GM19023 (cell line): ENCODE results near the gene MRTO4.
"Not testable (repeated sequence)": the region's sequence is repeated elsewhere in the genome, so short reads cannot be mapped to it uniquely, and the experiment has no call there.

ENCODE experiments used
- ATAC-seq: cut with Tn5 transposase; IDR thresholded peaks from one replicate; pipeline ENCODE4 v1.9.1; 2021; ENCODE audit warnings: mild to moderate bottlenecking, moderate library complexity; ENCODE audit not compliant: unreplicated experiment

Gene MRTO4

GRCh38 chr1:19269427-19270342 is 18.1 kb downstream of the MRTO4 start:
- ATAC-seq = not testable (repeated sequence)

GRCh38 chr1:19270343-19270730 is 18.7 kb downstream of the MRTO4 start:
- ATAC-seq = not testable (repeated sequence)

- ATAC-seq = no peak
Measured at GRCh38 chr1:19272064-19272463, 20.5 kb downstream of the MRTO4 start.

GRCh38 chr1:19273106-19273843 is 21.7 kb downstream of the MRTO4 start:
- no peak for ATAC-seq

- ATAC-seq = not testable (repeated sequence)
Measured at GRCh38 chr1:19273844-19274531, 22.4 kb downstream of the MRTO4 start.

GRCh38 chr1:19274636-19275035 is 23.0 kb downstream of the MRTO4 start:
- no peak for ATAC-seq

- ATAC-seq = no peak
Measured at GRCh38 chr1:19283891-19284290, 32.3 kb downstream of the MRTO4 start.

- no peak for ATAC-seq
Measured at GRCh38 chr1:19284881-19285280, 33.3 kb downstream of the MRTO4 start.

GRCh38 chr1:19285366-19285765 is 33.8 kb downstream of the MRTO4 start:
- ATAC-seq = not testable (repeated sequence)

- not testable (repeated sequence) for ATAC-seq
Measured at GRCh38 chr1:19285807-19286206, 34.2 kb downstream of the MRTO4 start.

- ATAC-seq = no peak
Measured at GRCh38 chr1:19287436-19288185, 36.0 kb downstream of the MRTO4 start.

- ATAC-seq = not testable (repeated sequence)
Measured at GRCh38 chr1:19288324-19289241, 37.0 kb downstream of the MRTO4 start, which contains the start of gene AKR7A3. Gene AKR7A3 (minus strand): TSS chr1:19288770. CDS start chr1:19288709, 61 bp downstream.

GRCh38 chr1:19289244-19289643 is 37.6 kb downstream of the MRTO4 start:
- no peak for ATAC-seq

GRCh38 chr1:19294638-19295037 is 43.0 kb downstream of the MRTO4 start:
- ATAC-seq = no peak

GRCh38 chr1:19300211-19300610 is 48.6 kb downstream of the MRTO4 start:
- no peak for ATAC-seq

- ATAC-seq = not testable (repeated sequence)
Measured at GRCh38 chr1:19304081-19304480, 52.5 kb downstream of the MRTO4 start.

GRCh38 chr1:19305880-19306279 is 54.3 kb downstream of the MRTO4 start:
- ATAC-seq = no peak

GRCh38 chr1:19306941-19307340 is 55.3 kb downstream of the MRTO4 start:
- no peak for ATAC-seq

GRCh38 chr1:19307794-19308508 is 56.3 kb downstream of the MRTO4 start:
- ATAC-seq = no peak
